GM10248 (cell line): ENCODE measurements around the gene RUNX2.

ENCODE experiments used
- CTCF ChIA-PET: fragments of 300-600 bp; sonication (Branson Sonifier 250); formaldehyde crosslinking; extraction: SDS; loops from one replicate; lab custom pipeline; 2021; ENCODE audit warnings: antibody characterized with exemption; lab: Yijun Ruan, JAX
- POLR2A ChIA-PET: fragments of 350-650 bp; sonication (Branson Sonifier 250); formaldehyde crosslinking; extraction: SDS; loops from one replicate; lab custom pipeline; 2020; ENCODE audit warnings: antibody characterized with exemption; lab: Yijun Ruan, JAX
- DNase-seq: peaks from one replicate; pipeline ENCODE4 v3.0.0; 2012; ENCODE audit errors: extremely low spot score
- CTCF ChIP-seq: IDR thresholded peaks from 2 replicates; pipeline ENCODE4 v1.5.1; 2012; ENCODE audit warnings: mild to moderate bottlenecking, low read depth; ENCODE audit errors: extremely low read depth, missing control alignments, control extremely low read depth

RUNX2 gene

DNA sequence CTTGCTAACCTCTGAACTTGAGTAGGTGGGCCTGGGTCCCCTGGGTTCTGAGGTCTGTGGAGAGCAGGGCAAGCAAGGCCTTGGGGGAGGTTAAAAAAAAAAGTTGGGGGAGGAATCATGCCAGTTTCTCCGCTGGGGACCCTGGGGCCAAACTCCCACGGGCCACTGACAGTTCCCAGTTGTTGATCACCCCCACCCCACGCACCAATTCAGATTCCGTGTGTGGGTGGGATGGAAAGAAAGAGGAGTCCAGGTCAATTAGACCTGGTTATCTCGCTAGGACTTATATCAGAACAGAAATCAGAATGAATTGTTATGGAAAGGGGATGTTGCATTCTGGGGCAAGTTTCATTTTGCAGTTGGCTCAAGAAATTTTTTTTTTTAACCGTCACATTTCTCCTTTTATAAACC is 96.3 kb downstream of the RUNX2 start:
- DNase-seq: no peak
- ChIA-PET POLR2A (no interaction called here), CTCF (no interaction called here)
- no peak for TF ChIP-seq CTCF

DNA sequence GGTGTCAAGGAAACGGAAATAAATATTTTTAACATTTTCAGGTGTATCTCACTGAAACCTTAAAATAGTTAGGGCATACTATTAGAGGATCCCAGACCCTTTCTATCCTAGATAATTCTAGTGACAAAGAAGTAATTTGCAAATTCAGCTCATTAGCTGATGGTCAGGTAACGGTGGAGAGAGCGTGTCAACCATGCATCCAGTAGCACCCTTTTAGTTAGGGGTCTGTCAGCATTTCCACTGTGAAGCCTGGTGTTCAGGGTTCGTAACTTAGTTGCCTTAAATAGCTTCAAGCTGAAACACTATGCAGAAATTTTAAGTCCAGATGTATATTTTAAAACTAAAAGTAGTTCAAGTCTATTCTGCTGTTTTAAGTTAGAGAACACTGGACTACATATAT is 98.1 kb downstream of the RUNX2 start:
- DNase-seq: no peak
- TF ChIP-seq CTCF: no peak
- ChIA-PET POLR2A (no interaction called here), CTCF (interaction anchor here (1.2 to 1.3 kb wide), 2 partner anchors 24 to 770 kb away, joined by 3 to 4 read pairs; no protein-coding TSS in a partner anchor)

DNA sequence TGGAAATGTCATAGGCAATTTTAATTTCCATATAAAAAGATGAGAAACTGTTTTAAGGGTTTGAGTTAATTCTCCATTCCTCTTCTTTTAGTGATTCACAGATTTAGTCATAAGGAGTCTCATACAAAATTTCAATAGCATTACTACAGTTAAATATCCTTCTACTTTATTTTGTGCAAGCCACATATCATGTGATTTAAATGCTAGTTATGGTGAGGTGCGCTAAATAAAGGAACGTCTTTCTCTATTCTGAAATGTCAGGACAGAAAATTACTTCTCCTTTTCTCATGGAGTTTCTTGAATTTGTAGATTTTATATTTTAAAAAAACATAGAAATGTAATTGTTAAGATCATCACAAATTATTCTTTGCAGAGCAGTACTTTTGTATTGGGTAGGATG is 99.6 kb downstream of the RUNX2 start:
- no peak for DNase-seq
- TF ChIP-seq CTCF: no peak
- ChIA-PET POLR2A (no interaction called here), CTCF (no interaction called here)

GRCh38 chr6:45428727-45429126 is 100.6 kb downstream of the RUNX2 start:
- no peak for TF ChIP-seq CTCF
- CTCF ChIA-PET: no interaction called here
- DNase-seq: no peak
- POLR2A ChIA-PET: no interaction called here

GRCh38 chr6:45430590-45431202 is 102.6 kb downstream of the RUNX2 start:
- TF ChIP-seq CTCF: no peak
- CTCF ChIA-PET: no interaction called here
- no peak for DNase-seq
- POLR2A ChIA-PET: no interaction called here

GRCh38 chr6:45431317-45432065 is 103.4 kb downstream of the RUNX2 start:
- POLR2A ChIA-PET: no interaction called here
- DNase-seq: no peak
- no peak for TF ChIP-seq CTCF
- CTCF ChIA-PET: interaction anchor here (1.0 kb wide), 1 partner anchor 776 kb away, joined by 3 read pairs; no protein-coding TSS in a partner anchor
